ENCODE results near the gene CCDC192.

DNA sequence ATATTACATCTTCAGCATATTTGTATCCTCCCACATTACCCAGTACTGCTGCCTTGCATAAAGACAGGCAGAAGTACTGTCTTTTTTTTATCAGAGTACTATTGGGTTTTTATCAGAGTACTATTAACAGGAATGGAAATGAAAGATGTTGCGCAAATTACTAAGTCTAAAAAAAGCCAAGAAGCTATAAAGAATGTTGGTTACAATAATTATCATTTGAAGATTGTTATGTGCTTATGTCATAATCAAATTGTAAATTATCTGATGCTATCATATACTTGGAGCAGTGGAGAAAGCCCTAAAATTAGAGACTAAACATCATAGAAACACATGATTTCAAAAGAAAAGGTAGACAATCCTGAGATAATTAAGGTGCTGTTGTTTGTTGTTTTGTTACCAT is 188.8 kb downstream of the CCDC192 start:
- no peak for TF ChIP-seq CHD2 (IDR thresholded peaks at IDR 0.05; ENCODE audit: low read length, partially characterized antibody)
- TF ChIP-seq CTCF (IDR thresholded peaks at IDR 0.05) = no peak
- TF ChIP-seq POLR2A (IDR thresholded peaks at IDR 0.05; ENCODE audit: low read length) = no peak
- TF ChIP-seq GATA3 (IDR thresholded peaks at IDR 0.05; ENCODE audit: borderline replicate concordance) = no peak
- no peak for TF ChIP-seq RCOR1 (IDR thresholded peaks at IDR 0.05; ENCODE audit: low read depth, low read length)
- no peak for TF ChIP-seq REST (IDR thresholded peaks at IDR 0.05)
- no peak for TF ChIP-seq HES2 (IDR thresholded peaks at IDR 0.05)
- TF ChIP-seq RFX5 (IDR thresholded peaks at IDR 0.05) = no peak
- no peak for TF ChIP-seq ESRRA (IDR thresholded peaks at IDR 0.05; ENCODE audit: borderline replicate concordance, low read length)
- no peak for TF ChIP-seq EP300 (IDR thresholded peaks at IDR 0.05)
